ENCODE measurements around the gene MPPED1.
A peak's percentile ranks its signal among the peaks of the same experiment; 100 is the strongest.

MPPED1 gene

GRCh38 chr22:43479301-43479950 is 67.6 kb downstream of the MPPED1 start:
- peak; percentile 6 for DNase-seq

GRCh38 chr22:43479962-43480361 is 68.1 kb downstream of the MPPED1 start:
- no peak for DNase-seq

- DNase-seq, result no peak
Observed at GRCh38 chr22:43481568-43482317, 69.9 kb downstream of the MPPED1 start.

- no peak for DNase-seq
Observed at GRCh38 chr22:43482318-43482625, 70.5 kb downstream of the MPPED1 start.

- DNase-seq, result no peak
Observed at GRCh38 chr22:43483266-43483665, 71.5 kb downstream of the MPPED1 start.

- no peak for DNase-seq
Observed at GRCh38 chr22:43483669-43484068, 71.9 kb downstream of the MPPED1 start.

GRCh38 chr22:43484227-43484626 is 72.4 kb downstream of the MPPED1 start:
- DNase-seq, result no peak

GRCh38 chr22:43485502-43486089 is 73.8 kb downstream of the MPPED1 start:
- no peak for DNase-seq

GRCh38 chr22:43487311-43488030 is 75.7 kb downstream of the MPPED1 start:
- DNase-seq, result no peak

- DNase-seq, result no peak
Observed at GRCh38 chr22:43488031-43488866, 76.4 kb downstream of the MPPED1 start.

GRCh38 chr22:43488937-43489336 is 77.1 kb downstream of the MPPED1 start:
- DNase-seq, result no peak

- DNase-seq, result no peak
Observed at GRCh38 chr22:43490311-43490710, 78.5 kb downstream of the MPPED1 start.

GRCh38 chr22:43491177-43491576 is 79.4 kb downstream of the MPPED1 start:
- no peak for DNase-seq

- no peak for DNase-seq
Observed at GRCh38 chr22:43491737-43492136, 79.9 kb downstream of the MPPED1 start.

- no peak for DNase-seq
Observed at GRCh38 chr22:43493297-43493696, 81.5 kb downstream of the MPPED1 start.

GRCh38 chr22:43497956-43498855 is 86.4 kb downstream of the MPPED1 start:
- no peak for DNase-seq

- DNase-seq, result no peak
Observed at GRCh38 chr22:43498856-43499253, 87.0 kb downstream of the MPPED1 start.

- no peak for DNase-seq
Observed at GRCh38 chr22:43500792-43501785, 89.3 kb downstream of the MPPED1 start.

- peak; percentile 8 for DNase-seq
Observed at GRCh38 chr22:43501878-43502277, 90.1 kb downstream of the MPPED1 start.

- no peak for DNase-seq
Observed at GRCh38 chr22:43502306-43502874, 90.6 kb downstream of the MPPED1 start.

Measured in NCI-H146 (cell line).